NCI-H2196 treated with DMSO at 0.1 percent for 48 hours (cell line): Measurements from ENCODE around the gene ADAMTSL2.

ENCODE experiments used
- DNase-seq: peaks from one replicate; lab custom pipeline; 2025; ENCODE audit not compliant: unreplicated experiment; lab: John Stamatoyannopoulos, UW

The ADAMTSL2 gene

GRCh38 chr9:133499132-133499891 is 35.2 kb upstream of the ADAMTSL2 start:
- DNase-seq: no peak

GRCh38 chr9:133499892-133500270 is 34.6 kb upstream of the ADAMTSL2 start:
- DNase-seq: no peak

- DNase-seq: no peak
These were observed 32.4 kb upstream of the ADAMTSL2 start for GRCh38 chr9:133502112-133502511.

GRCh38 chr9:133505186-133505830 is 29.2 kb upstream of the ADAMTSL2 start:
- no peak for DNase-seq

- DNase-seq: no peak
These were observed 28.4 kb upstream of the ADAMTSL2 start for GRCh38 chr9:133505901-133506652.

GRCh38 chr9:133506653-133507038 is 27.9 kb upstream of the ADAMTSL2 start:
- DNase-seq: no peak

GRCh38 chr9:133507246-133507965 is 27.1 kb upstream of the ADAMTSL2 start:
- DNase-seq: no peak

- no peak for DNase-seq
These were observed 26.5 kb upstream of the ADAMTSL2 start for GRCh38 chr9:133508046-133508445.

- peak; percentile 92 for DNase-seq
These were observed 25.1 kb upstream of the ADAMTSL2 start for GRCh38 chr9:133509179-133510083.

GRCh38 chr9:133510926-133511505 is 23.5 kb upstream of the ADAMTSL2 start:
- no peak for DNase-seq

- no peak for DNase-seq
These were observed 22.9 kb upstream of the ADAMTSL2 start for GRCh38 chr9:133511607-133512006.

- no peak for DNase-seq
These were observed 22.0 kb upstream of the ADAMTSL2 start for GRCh38 chr9:133512253-133513213.

- DNase-seq: peak; percentile 22
These were observed 21.0 kb upstream of the ADAMTSL2 start for GRCh38 chr9:133513214-133514100.

GRCh38 chr9:133514460-133515239 is 19.9 kb upstream of the ADAMTSL2 start:
- peak; percentile 53 for DNase-seq

- no peak for DNase-seq
These were observed 19.3 kb upstream of the ADAMTSL2 start for GRCh38 chr9:133515240-133515610.

- no peak for DNase-seq
These were observed 18.8 kb upstream of the ADAMTSL2 start for GRCh38 chr9:133515615-133516255.
